Mucosa of descending colon (tissue), 3 donors: ENCODE data around the gene ADAM17. TPM values are rescaled to one million over a fixed set of nuclear protein-coding genes. Genes with fewer than 3 reads are reported as not detected.

Experiments
- ATAC-seq: fragments of 200-7000 bp; cut with Tn5 transposase; one replicate; pipeline ENCODE4 v1.9.1; 2020; ENCODE audit warnings: mild to moderate bottlenecking, moderate library complexity
- DNase-seq, 3 donors: peaks; one replicate each; pipeline ENCODE4 v3.0.0-alpha.2; 2020
- H3K36me3 ChIP-seq: fragments of 200-600 bp; one replicate; pipeline ENCODE4 v1.8.0; 2021; ENCODE audit warnings: low read depth, mild to moderate bottlenecking
- H3K4me1 ChIP-seq: fragments of 200-600 bp; one replicate; pipeline ENCODE4 v1.8.0; 2021; ENCODE audit warnings: low read depth, mild to moderate bottlenecking
- H3K4me3 ChIP-seq: fragments of 200-600 bp; one replicate; pipeline ENCODE4 v1.8.0; 2021; ENCODE audit warnings: mild to moderate bottlenecking
- H3K9me3 ChIP-seq: fragments of 200-600 bp; one replicate; pipeline ENCODE4 v1.8.0; 2021; ENCODE audit warnings: mild to moderate bottlenecking
- CTCF ChIP-seq: fragments of 200-600 bp; IDR thresholded peaks from one replicate; pipeline ENCODE4 v1.8.0; 2022; ENCODE audit warnings: antibody characterized with exemption, mild to moderate bottlenecking
- intact Hi-C, 2 donors: fragments of 100-400 bp; cut with DNase I in 1 of 2; cut with micrococcal nuclease in 1 of 2; formaldehyde crosslinking; loops; one replicate each; pipeline versions ENCODE4 v1.11.0 to v1.11.1; 2022; cut with DNase I, micrococcal nuclease
- total RNA-seq, 3 donors: library from RNA; stranded (reverse); fragmentation: NEBNext Ultra II Directional in 2 of 3; extraction: Animal tissue kit (Norgen Biotek cat#: 25700) in 2 of 3; gene quantifications; one replicate each; pipeline versions ENCODE4 v1.2.1 to v1.2.4, GENCODE V29; 2021 to 2023
- donor health status: DM: no; HTN: no; CAD: no; lungs with moderate emphysema.
- donor health status: DM: no; HTN: no; CAD: no.
- donor health status: DM: no; HTN: yes; CAD: no.

ADAM17 gene
- total RNA-seq, 3 donors from 2014 or later = 20.9 to 22.8 (median 21.0) TPM

- no peak for DNase-seq
- H3K4me3 ChIP-seq = no peak overlapping the region
- no peaks in the 10 kb centered on the region for H3K9me3 ChIP-seq
- ATAC-seq = no peak
- intact Hi-C loops = no loop called here
- H3K36me3 ChIP-seq = peaks cover 11% of the 10 kb centered on the region
- no peak for TF ChIP-seq CTCF
- H3K4me1 ChIP-seq = no peaks in the 10 kb centered on the region
Observed at GRCh38 chr2:9494081-9494480, 61.5 kb downstream of the ADAM17 start.

GRCh38 chr2:9493478-9493877 lies 62.2 kb downstream of the ADAM17 start:
- DNase-seq = no peak
- no peaks in the 10 kb centered on the region for H3K9me3 ChIP-seq
- intact Hi-C loops = no loop called here
- ATAC-seq = no peak
- H3K4me3 ChIP-seq = no peak overlapping the region
- peaks cover 11% of the 10 kb centered on the region for H3K36me3 ChIP-seq
- H3K4me1 ChIP-seq = no peaks in the 10 kb centered on the region
- TF ChIP-seq CTCF = no peak

- Histone ChIP-seq H3K4me1 (no peaks in the 10 kb centered on the region), H3K9me3 (no peaks in the 10 kb centered on the region), H3K4me3 (no peak overlapping the region), H3K36me3 (peaks cover 11% of the 10 kb centered on the region)
- intact Hi-C loops = no loop called here
- no peak for DNase-seq
- no peak for TF ChIP-seq CTCF
- no peak for ATAC-seq
Observed at GRCh38 chr2:9492927-9493326, 62.7 kb downstream of the ADAM17 start.

GRCh38 chr2:9490789-9491188 lies 64.8 kb downstream of the ADAM17 start:
- no peak for TF ChIP-seq CTCF
- Histone ChIP-seq H3K4me3 (no peak overlapping the region), H3K4me1 (no peaks in the 10 kb centered on the region), H3K9me3 (no peaks in the 10 kb centered on the region), H3K36me3 (peaks cover 11% of the 10 kb centered on the region)
- intact Hi-C loops = no loop called here
- ATAC-seq (no peak), DNase-seq (no peak)

- no peak for TF ChIP-seq CTCF
- intact Hi-C loops = no loop called here
- Histone ChIP-seq H3K9me3 (no peaks in the 10 kb centered on the region), H3K4me1 (no peaks in the 10 kb centered on the region), H3K36me3 (peaks cover 17% of the 10 kb centered on the region), H3K4me3 (no peak overlapping the region)
- ATAC-seq (no peak), DNase-seq (no peak)
Observed at GRCh38 chr2:9488583-9489547, 66.8 kb downstream of the ADAM17 start.
